ENCODE data around the gene DLGAP1.

DNA sequence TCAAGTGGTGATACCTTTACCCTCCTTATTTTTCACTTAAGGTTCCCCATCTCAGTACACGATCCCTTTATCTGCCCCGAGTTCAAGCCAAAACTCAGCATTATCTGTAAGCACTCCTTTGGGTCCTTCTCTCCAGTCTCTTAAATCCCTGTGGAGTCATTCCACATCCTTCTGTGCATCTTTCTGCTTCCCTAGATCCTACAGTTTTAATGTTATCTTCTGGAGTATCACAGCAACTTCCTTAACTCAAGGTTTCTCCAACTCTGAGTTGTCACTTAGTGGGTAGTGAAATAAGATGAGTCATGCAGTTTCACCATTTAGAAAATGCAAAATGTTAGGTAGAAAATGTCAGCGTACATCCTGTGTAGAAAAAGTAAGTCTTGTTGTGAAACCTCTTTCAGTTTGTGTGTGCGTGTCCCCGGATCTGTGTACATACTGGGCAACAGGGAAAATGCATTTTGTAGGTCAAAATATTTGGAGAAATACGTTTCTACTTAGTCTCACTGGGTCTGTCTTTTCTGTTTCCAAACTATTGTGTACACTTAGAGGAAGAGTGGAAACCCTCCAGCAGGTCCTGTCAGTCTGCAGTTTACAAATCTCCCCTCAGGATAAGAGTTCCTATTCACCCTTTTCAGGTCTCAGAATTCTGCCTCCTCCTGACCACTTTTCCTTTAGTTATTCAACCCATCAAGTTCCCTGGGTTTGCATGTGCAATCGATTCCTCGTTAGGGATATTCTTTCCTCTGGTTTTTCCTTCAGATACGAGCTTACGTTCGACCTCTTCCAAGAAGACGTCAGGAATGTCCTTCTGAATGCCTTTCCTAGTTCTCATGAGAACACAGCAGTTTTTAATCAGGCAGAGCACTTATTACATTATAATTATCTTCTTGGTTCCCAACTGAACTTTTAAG is 850.4 kb downstream of the DLGAP1 start:
- TF ChIP-seq, protein P1, sequence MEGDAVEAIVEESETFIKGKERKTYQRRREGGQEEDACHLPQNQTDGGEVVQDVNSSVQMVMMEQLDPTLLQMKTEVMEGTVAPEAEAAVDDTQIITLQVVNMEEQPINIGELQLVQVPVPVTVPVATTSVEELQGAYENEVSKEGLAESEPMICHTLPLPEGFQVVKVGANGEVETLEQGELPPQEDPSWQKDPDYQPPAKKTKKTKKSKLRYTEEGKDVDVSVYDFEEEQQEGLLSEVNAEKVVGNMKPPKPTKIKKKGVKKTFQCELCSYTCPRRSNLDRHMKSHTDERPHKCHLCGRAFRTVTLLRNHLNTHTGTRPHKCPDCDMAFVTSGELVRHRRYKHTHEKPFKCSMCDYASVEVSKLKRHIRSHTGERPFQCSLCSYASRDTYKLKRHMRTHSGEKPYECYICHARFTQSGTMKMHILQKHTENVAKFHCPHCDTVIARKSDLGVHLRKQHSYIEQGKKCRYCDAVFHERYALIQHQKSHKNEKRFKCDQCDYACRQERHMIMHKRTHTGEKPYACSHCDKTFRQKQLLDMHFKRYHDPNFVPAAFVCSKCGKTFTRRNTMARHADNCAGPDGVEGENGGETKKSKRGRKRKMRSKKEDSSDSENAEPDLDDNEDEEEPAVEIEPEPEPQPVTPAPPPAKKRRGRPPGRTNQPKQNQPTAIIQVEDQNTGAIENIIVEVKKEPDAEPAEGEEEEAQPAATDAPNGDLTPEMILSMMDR (IDR thresholded peaks at IDR 0.05) = no peak
- TF ChIP-seq EZH2 (IDR thresholded peaks at IDR 0.05) = no peak
